ENCODE results near the gene ATXN7L3.
"Not testable (repeated sequence)": the region's sequence is repeated elsewhere in the genome, so short reads cannot be mapped to it uniquely, and the experiment has no call there.

ATXN7L3 gene

GRCh38 chr17:44171931-44172455 is 27.7 kb downstream of the ATXN7L3 start:
- no peak for DNase-seq

GRCh38 chr17:44170499-44171201 is 29.0 kb downstream of the ATXN7L3 start, which contains the start of gene ASB16:
TSS of gene ASB16 (plus strand) at chr17:44170704. CDS start at chr17:44170790, 86 bp downstream.
- DNase-seq = no peak

GRCh38 chr17:44170135-44170498 is 29.6 kb downstream of the ATXN7L3 start:
- DNase-seq = no peak

GRCh38 chr17:44167181-44167861 is 32.4 kb downstream of the ATXN7L3 start:
- no peak for DNase-seq

GRCh38 chr17:44164476-44164875 is 35.2 kb downstream of the ATXN7L3 start:
- DNase-seq = no peak

GRCh38 chr17:44159519-44160210 is 40.0 kb downstream of the ATXN7L3 start:
- DNase-seq = no peak

GRCh38 chr17:44155488-44155887 is 44.2 kb downstream of the ATXN7L3 start:
- DNase-seq = no peak

- no peak for DNase-seq
Measured at GRCh38 chr17:44152875-44153274, 46.8 kb downstream of the ATXN7L3 start.

GRCh38 chr17:44149750-44150329 is 49.8 kb downstream of the ATXN7L3 start:
- DNase-seq = no peak

GRCh38 chr17:44149066-44149465 is 50.6 kb downstream of the ATXN7L3 start:
- peak; percentile 13 to 31 (median 25) for DNase-seq

GRCh38 chr17:44147812-44148211 is 51.9 kb downstream of the ATXN7L3 start:
- DNase-seq = no peak

- DNase-seq = peak; percentile 66 to 85 (median 83)
Measured at GRCh38 chr17:44146375-44147346, 53.0 kb downstream of the ATXN7L3 start.

- DNase-seq = no peak
Measured at GRCh38 chr17:44144966-44145739, 54.5 kb downstream of the ATXN7L3 start.

GRCh38 chr17:44143921-44144320 is 55.8 kb downstream of the ATXN7L3 start:
- DNase-seq = not testable (repeated sequence)

All from suppressor macrophage treated with lipopolysaccharide for 1 hour (primary cell).